ENCODE measurements around the gene GALNT9.

DNA sequence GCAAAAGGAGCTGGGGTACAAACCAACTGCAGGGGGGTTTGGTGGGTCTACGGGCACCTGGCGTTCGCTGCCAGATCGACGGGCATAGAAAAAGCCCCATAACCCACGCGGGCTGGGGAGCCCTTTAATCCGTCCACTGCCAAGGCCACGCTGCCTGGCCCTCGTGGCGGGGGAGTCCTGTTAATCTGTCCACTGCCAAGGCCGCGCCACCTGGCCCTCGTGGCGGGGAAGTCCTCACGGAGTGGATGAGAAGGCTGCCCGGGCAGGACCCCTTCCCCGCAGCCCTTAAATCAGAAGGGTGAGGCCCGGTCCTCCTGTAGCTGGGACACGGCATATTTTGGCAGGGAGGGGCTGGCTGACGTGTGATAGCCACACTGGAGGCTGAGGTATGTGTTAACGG, 99.0 kb downstream of the GALNT9 start:
- no peak for TF ChIP-seq EZH2 (IDR thresholded peaks at IDR 0.05; ENCODE audit: low read length, unreplicated experiment)
- TF ChIP-seq, protein P1, sequence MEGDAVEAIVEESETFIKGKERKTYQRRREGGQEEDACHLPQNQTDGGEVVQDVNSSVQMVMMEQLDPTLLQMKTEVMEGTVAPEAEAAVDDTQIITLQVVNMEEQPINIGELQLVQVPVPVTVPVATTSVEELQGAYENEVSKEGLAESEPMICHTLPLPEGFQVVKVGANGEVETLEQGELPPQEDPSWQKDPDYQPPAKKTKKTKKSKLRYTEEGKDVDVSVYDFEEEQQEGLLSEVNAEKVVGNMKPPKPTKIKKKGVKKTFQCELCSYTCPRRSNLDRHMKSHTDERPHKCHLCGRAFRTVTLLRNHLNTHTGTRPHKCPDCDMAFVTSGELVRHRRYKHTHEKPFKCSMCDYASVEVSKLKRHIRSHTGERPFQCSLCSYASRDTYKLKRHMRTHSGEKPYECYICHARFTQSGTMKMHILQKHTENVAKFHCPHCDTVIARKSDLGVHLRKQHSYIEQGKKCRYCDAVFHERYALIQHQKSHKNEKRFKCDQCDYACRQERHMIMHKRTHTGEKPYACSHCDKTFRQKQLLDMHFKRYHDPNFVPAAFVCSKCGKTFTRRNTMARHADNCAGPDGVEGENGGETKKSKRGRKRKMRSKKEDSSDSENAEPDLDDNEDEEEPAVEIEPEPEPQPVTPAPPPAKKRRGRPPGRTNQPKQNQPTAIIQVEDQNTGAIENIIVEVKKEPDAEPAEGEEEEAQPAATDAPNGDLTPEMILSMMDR (conservative IDR thresholded peaks at IDR 0.05; ENCODE audit: low read depth, low read length): no peak
- no peak for TF ChIP-seq EZH2phosphoT487 (IDR thresholded peaks at IDR 0.05; ENCODE audit: borderline replicate concordance, low read length)
